Measurements from ENCODE around the gene LIX1L.

DNA sequence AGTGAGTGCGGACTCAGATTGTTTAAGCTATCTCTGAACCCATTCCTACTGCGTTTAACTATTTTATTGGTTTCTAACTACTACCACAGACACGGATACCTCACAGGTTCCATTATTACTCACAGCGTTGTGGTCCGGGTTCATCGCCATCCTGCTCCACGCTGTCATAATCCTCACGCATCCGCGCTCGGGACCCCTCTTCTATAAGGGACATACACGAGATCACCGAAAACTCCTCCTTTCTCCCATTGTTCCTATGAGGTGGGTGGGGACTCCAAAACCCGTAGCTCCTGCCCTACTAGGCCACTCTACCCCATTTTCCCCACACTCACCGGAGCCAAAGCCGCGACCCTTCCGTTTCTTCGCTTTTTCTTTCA lies 31.1 kb downstream of the LIX1L start:
- TF ChIP-seq POLR2AphosphoS5 (IDR thresholded peaks at IDR 0.05; ENCODE audit: low read depth, low read length) = no peak
- TF ChIP-seq, protein P1, sequence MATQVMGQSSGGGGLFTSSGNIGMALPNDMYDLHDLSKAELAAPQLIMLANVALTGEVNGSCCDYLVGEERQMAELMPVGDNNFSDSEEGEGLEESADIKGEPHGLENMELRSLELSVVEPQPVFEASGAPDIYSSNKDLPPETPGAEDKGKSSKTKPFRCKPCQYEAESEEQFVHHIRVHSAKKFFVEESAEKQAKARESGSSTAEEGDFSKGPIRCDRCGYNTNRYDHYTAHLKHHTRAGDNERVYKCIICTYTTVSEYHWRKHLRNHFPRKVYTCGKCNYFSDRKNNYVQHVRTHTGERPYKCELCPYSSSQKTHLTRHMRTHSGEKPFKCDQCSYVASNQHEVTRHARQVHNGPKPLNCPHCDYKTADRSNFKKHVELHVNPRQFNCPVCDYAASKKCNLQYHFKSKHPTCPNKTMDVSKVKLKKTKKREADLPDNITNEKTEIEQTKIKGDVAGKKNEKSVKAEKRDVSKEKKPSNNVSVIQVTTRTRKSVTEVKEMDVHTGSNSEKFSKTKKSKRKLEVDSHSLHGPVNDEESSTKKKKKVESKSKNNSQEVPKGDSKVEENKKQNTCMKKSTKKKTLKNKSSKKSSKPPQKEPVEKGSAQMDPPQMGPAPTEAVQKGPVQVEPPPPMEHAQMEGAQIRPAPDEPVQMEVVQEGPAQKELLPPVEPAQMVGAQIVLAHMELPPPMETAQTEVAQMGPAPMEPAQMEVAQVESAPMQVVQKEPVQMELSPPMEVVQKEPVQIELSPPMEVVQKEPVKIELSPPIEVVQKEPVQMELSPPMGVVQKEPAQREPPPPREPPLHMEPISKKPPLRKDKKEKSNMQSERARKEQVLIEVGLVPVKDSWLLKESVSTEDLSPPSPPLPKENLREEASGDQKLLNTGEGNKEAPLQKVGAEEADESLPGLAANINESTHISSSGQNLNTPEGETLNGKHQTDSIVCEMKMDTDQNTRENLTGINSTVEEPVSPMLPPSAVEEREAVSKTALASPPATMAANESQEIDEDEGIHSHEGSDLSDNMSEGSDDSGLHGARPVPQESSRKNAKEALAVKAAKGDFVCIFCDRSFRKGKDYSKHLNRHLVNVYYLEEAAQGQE (IDR thresholded peaks at IDR 0.05; ENCODE audit: insufficient read depth in 1 of 2, low read depth in 2 of 2, low read length in 2 of 2) = no peak

Measured in PFSK-1 (cell line).